ENCODE results near the gene NAV1.

NAV1 gene

DNA sequence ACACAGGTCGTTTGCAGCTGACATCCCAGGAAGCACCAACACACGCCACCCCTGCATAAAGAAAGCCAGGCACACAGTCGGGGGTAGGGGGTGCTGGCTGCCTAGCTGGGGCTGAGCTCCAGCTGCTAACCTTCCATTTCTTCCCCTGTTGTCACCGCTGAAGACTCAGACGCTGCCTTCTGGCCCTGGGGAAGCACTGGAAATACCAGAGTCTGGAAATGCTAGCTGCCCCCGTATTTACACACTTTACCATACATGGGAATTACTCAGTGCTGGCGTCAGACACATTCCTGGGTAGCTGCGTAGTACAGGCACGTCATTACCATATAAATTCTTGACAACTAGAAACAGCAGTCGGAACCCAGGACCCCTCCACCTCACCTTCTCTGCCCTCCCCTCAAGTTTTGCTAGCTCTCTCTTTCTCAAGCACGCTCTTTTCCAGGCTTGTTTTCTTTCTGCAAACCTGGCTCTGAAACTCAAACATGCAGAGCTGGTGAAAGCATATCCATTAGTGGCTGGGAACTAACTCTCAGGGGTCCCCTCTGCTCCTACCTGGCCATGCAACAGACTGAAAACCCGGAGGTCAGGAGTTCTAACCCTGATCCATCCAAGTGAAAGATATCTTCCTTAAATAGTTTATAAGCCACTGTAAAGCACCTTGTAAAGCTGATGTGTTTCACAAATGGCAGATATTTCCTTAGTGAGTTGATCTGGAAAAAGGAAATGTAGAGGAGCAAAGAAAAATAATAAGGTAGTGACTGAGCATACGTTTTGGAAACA, 35.3 kb upstream of the NAV1 start:
- no peak for DNase-seq (ENCODE audit: low read depth)

DNA sequence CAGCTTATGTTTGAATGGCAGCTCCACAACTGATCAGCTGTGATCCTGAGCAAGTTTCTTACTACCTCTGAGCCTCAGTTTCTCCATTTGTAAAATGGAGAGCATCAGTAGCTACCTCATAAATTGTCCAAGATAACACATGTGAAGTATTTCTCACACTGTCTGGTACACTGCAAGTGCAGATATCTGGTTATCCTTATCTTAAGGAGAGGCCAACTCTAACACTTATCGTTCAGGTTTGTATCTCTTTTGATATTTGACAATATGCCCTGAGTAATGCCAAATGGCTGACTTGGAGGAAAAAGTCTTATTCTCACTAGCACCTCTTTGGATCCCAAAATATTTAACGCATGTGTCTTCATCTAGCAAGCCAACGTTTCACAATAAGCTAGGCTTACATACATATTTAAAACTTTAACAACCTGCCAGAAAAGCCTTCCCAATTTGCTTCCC, 34.7 kb upstream of the NAV1 start:
- no peak for DNase-seq (ENCODE audit: low read depth)

DNA sequence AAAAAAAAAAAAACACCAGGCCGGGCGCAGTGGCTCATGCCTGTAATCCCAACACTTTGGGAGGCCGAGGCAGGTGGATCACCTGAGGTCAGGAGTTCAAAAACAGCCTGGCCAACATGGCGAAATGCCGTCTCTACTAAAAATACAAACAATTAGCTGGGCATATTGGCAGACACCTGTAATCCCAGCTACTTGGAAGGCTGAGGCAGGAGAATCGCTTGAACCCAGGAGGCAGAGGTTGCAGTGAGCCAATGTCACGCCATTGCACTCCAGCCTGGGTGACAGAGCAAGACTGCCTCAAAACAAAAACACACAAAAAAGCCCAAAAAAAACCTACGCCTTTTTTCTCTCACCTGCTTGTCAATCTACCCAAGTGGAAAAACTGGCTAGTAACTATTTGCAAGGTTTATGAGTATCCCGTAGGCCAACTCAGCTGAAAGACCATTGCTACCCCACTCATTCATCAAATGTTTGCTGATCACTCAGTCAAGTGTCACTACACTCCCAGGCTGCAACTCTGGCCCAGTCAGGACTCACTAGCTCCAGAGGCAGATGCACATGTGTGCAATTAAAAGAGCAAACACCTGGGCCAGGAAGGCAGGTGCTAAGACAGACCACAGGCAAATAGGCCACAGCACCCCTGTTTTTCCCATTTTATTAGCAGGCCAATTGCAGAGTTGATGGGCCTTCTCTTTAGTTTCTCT, 34.0 kb upstream of the NAV1 start:
- no peak for DNase-seq (ENCODE audit: low read depth)

DNA sequence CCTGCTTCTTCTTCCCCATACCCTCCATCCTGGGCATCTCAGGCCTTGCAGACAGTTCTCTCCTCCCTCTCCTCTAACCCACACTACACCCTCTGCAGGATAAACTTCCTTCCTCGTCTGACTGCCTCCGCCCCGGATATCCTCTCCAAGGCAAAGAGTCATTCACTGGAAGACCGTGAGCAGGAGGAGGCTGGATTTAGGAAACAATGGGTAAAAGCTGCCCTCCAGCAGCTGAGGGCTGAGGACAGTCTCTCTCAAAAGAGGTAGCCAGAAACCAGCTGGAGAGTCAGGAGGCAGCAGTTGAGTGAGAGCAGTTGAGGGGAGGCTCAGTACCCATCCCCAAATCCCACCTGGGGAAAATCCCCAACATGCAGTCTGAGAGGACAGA, 33.4 kb upstream of the NAV1 start:
- DNase-seq (ENCODE audit: low read depth) = no peak

DNA sequence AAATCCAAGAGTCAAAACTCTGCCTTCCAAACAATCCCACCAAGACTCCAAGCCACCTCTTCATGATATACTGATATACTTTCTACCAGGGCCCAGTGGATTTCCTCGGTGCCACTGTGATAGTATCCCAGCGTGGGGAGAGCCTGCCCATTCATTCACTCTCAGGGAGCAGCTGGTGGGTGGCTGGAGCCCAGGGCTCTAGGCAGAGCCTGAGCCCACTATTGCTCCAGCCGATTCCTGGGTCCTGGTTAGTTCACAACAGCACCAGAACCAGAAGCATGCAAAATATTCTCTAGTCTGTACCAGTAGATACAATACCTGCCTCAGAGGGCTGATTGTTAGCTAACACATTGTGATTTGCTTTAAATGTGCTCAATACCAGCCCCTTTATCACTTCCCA, 32.8 kb upstream of the NAV1 start:
- DNase-seq (ENCODE audit: low read depth) = no peak

DNA sequence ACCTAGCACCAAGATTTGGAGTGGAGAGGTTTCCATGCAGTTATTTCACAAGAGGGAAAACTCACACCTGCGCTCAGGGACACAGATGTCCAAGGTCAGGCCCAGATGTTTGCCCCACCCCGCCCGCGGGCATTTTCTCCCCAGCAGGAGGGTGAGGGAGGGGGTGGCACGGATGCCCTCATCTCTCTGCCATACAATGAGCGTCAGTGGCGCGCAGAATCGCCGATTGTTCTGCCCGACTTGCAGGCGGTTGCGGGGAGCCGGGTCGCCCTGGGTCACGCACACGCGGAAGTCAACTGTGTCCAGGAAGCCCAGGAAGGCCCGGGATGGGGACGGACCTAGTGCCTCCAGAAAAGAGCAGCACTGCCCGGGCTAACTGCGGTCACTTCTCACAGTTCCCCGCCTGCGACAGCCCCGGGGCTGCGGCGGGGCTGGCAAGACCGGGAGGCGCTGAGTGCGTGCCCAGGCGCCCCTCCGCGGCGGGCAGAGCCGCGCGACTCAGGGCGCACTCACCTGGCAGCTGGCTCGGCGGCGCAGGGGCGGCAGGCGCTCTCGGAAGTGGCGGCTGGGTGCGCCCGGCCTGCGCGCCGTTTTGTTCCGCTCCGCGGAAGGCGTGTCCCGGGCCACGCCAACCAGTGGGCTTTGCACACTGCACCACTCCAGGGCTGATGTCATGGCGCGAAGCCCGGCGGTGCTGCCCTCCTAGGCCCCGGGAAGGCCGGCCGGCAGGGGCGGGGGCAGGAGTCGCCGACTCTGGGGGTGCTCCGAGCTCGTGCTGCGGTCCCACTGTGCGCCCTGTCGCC, 32.2 kb upstream of the NAV1 start, which contains the start of gene CSRP1:
Gene CSRP1 (minus strand): TSS at position 567 of the 803 bp plus-strand sequence. CDS start 10,820 bp downstream, outside the sequence.
- peak; percentile 75 for DNase-seq (ENCODE audit: low read depth)

DNA sequence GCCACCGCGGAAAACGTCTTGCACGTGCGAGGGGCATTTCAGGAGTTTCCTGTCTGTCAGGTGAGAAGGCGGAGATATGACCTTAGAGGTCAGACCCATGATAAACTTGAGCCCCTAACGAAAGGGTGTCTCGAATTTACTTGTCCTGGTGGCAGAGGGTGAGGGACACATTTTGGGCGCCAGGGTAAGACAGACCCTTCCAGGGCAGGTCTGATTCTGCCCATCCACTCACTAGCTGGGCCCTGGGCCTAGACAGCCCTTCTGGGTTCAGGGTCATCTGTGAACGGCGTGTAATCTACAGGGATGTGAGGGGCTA, 31.6 kb upstream of the NAV1 start:
- DNase-seq (ENCODE audit: low read depth) = no peak

DNA sequence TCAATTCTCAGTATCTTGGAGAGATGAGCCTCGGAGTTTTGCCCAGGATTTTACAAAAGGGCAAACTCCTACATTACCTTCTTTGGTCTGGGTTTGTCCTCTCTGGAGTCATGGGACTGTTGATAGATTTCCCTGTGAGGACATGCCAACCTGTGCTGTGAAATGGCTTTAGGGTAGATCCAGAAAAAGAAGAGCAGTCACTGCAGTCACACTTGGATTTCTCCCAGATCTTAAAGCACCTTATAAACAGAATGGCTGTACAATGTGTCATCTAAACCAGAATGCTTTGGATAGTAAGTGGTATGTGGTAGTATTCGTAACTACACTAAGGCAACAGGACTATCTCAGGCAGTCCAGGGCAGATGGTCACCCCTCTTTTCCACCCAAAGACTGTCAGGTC, 30.1 kb upstream of the NAV1 start:
- no peak for DNase-seq (ENCODE audit: low read depth)

DNA sequence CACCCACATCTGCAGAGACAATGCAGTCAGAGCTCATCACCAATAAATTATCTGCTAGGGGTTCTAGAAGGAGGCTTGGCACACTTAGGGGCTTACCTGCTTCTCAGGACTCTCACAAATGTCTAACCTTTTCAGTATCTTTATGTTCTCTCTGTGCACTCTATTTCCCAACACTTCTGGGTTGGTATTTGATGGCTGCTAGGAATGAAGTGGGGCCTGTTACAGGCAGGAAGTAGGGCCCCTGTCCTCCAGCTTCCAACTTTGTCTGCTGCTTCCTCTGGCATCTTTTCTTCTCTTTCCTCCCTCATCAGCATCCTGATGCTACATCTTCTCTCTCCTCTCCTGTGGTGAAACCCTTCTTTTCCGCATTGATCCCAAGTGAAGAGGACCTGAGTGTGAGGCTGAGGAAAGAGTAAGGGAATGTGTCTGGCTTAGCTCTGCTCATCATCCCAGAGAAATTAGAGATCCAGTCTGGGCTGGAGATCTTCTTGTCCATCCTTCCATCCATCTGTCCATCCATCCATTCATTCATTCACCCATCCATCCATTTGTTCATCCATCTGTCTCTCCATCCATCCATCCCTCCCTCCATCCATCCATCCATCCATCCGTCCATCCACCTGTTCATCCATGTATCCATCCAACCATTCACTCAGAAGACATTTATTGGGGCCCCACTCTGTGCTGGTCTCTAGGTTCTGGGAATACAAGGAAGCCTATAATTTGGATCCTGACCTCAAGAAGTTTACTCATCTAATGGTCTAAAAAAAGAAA, 29.1 kb upstream of the NAV1 start:
- no peak for DNase-seq (ENCODE audit: low read depth)

DNA sequence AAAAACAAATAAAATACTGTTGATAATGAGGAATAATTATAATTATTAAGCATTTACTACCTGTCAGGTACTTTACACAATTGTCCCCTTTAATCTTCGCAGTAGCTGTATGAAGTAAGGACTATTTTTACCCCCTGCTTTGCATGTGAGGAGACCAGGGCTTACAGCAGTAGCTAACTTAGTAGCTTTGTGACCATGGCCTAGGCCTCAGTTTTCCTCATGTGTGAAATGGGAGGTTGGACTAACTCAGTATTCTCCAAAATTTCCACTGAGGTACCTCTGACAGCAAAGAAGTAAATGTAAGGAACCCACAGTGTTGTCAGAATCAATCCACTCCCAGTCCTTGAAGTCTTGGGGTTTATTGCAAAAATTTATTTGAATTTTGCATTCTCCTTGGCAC, 28.2 kb upstream of the NAV1 start:
- DNase-seq (ENCODE audit: low read depth) = no peak

DNA sequence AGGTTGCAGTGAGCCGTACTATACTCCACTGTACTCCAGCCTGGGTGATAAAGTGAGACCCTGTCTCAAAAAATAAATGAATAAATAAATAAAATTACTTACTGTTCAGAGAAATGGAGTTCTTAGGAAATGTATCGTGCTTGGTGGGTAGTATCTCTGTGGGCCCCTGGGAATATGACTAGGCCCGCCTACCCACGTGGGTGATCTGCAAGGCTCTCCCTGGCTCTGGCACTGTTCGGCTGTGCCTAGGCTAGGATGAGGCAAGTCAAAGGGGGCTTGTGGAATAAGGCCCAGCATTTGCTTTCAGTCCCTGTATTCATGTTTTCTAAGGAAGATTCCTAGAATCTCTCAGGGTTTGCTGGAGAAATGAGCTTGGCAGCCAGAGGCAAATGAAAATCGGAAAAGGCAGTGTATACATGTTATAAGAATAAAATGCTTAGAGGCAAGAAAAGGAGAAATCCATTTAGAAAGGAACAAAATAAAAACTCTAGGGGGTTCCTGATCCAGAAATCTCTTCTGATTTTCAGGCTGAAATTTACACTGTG, 27.5 kb upstream of the NAV1 start:
- no peak for DNase-seq (ENCODE audit: low read depth)

DNA sequence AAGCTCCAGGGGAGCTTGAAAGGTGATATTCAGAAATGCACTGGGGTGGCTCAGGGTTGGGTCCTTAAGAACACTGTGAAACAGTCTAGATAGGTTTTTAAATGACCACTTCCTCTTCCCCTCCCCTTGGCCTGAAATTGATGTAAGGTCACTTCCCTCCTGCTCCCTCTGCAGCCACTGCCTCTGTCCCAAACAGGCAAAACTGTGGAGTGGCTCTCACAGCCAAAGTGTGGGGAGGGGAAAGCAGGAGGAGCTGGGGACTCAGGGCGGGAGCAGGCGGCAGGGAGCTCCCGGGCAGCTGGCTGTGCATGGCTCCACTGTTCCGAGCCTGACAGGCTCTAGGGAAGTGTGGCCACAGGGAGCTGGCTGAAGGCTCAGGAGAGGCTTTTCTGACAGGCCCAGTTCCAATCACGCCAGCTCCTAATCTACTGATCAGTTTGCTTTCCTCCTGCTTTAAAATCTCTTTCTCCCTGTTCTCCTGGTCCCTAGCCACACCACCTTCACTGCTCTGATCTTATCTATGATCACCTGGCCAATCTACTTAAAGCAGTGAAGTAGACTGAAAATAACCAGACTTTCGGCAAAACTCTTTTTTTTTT, 26.9 kb upstream of the NAV1 start:
- no peak for DNase-seq (ENCODE audit: low read depth)

DNA sequence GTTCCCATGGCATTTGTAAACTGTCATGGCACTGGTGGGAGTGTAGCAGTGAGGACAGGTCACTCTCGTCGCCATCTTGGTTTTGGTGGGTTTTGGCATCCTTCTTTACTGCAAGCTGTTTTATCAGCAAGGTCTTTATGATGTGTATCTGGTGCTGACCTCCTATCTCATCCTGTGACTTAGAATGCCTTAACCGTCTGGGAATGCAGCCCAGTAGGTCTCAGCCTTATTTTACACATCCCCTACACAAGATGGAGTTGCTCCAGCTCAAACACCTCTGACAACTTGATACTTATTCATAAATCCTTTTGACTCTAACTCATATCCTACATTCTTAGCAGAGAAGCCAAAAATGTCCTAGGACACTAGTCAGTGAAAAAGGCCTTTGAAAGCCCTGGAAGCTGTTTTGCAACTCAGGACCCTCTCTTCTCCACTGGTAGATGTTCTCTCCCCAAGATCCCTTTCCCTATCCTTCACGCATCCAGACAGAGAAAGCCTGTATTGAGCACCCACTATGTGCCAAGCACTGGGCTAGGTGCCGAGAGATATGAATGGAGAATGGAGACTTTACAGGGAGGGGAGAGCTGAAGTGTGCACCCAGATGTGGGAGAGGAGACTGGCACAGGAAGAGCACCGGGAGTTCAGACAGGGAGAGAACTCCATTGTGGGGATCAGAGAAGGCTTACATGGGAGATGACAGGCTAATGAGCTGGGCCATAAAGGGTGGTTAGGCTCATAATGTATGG, 25.3 kb upstream of the NAV1 start:
- no peak for DNase-seq (ENCODE audit: low read depth)

DNA sequence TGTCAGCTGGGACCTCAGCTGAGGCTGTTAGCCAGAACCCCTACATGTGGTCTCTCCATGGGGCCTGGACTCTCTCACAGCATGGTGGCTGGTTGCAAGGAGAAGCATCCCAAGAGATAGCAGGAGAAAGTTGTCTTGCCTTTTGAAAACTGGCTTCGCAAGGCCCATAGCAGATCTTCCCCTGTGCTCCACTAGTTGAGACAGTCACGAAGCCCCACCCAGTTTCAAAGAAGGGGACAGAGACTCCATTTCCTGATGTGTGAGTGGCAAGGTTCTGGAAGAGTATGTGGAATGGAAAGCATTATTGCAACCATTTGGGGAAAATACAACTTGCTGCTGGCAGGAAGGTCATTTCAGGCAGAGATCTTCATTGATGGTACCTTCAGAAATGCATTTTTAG, 24.5 kb upstream of the NAV1 start:
- DNase-seq (ENCODE audit: low read depth) = no peak

DNA sequence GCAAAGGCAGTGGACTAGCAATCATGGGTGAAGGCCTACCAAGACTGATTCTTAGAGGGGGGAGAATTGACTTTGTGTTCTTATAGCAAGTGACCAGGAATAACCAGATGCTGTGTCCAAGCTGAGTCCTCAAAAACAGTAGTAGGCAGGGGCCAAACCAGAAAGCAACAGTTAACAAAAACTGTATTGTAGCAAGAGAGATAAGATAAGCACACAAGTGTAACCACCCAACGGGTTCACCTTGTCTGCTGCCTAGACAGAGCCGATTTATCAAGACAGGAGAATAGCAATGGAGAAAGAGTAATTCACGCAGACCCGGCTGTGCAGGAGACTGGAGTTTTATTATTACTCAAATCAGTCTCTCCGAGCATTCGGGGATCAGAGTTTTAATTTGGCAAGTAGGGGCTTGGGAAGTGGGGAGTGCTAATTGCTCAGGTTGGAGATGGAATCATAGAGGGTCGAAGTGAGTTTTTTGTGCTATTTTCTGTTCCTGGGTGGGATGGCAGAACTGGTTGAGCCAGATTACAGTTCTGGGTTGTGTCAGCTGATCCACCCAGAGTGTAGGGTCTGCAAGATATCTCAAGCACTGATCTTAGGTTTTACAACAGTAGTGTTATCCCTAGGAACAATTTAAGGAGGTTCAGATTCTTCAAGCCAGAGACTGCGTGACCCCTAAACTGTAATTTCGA, 23.7 kb upstream of the NAV1 start:
- DNase-seq (ENCODE audit: low read depth) = no peak

DNA sequence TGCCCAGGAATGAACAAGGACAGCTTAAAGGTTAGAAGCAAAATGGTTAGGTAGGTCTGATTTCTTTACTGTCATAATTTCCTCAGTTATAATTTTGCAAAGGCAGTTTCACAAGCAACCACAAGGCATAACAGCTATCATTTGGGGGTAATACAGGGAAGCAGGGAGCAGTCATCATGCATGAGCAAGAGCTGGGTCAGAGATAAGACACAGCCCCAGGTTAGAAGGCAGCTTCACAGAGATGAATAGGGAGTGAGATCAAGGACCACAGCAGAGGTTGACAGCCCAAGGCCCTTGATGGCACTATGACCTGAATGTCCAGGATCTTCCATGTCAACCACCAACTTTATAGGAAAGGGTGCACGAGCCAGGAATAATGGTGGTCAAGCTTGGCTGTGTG, 23.0 kb upstream of the NAV1 start:
- DNase-seq (ENCODE audit: low read depth) = no peak

DNA sequence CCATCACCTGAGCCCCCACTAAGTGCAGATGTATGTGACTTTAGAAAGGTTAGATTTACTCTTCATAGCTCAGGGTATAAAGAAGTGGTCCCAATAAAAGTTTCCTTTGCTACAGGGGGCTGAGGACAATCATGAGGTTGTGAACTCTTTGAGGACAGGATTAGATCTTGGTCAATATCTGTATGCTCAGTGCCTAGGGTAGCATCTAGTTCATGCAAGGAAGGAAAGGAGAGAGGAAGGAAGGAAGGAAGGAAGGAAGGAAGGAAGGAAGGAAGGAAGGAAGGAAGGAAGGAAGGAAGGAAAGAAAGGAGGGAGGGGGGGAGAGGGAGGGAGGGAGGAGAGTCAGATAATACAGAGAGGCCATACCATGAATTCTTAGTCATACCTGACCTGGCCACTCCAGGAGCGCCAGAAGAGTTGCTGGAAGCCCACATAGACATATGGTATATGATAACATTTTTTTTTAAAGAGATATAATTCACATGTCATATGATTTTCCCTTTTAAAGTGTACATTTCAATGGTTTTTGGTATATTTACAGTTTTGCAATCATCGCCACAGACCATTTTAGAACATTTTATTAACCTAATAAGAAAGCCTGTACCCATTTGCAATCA, 22.3 kb upstream of the NAV1 start:
- no peak for DNase-seq (ENCODE audit: low read depth)

DNA sequence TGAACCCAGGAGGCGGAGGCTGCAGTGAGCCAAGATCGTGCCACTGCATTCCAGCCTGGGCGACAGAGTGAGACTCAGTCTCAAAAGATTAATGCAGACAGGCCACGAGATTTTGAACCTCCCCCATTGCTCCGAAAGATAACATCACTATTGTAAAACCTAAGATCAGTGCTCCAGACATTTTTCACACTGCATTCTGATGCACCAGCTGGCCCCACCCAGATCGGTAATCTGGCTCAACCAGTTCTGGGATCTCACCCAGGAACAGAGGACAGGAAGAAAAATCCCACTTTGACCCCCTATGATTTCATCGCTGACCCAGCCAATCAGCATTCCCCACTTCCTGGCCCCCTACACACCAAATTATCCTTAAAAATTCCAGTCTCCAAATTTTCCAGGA, 21.3 kb upstream of the NAV1 start:
- no peak for DNase-seq (ENCODE audit: low read depth)

DNA sequence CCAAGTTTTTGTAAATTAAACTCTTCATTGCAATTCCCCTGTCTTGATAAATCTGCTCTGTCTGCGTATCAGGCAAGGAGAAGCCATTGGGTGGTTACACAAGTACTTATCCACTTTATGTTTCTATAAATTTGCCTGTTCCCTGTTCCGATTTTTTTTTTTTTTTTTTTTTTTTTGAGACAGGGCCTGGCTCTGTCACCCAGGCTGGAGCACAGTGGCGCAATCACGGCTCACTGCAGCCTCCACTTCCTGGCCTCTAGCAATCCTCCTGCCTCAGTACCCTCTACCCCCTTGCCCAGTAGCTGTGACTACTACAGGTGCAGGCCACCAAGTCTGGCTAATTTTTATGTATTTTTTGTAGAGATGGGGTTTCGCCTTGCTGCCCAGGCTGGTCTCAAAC, 20.9 kb upstream of the NAV1 start:
- DNase-seq (ENCODE audit: low read depth) = no peak

Data from stimulated activated CD8-positive, alpha-beta memory T cell treated with anti-CD3 and anti-CD28 coated beads, Interleukin-4, amount 100 ng/mL, for 24 hours (primary cell).